SK-N-MC (cell line): ENCODE measurements around the gene DLK2.

Source experiments
- EZH2 ChIP-seq: fragments of 200-600 bp; sonication (generic); IDR thresholded peaks from one replicate; pipeline ENCODE4 v1.6.1; 2017; ENCODE audit warnings: antibody characterized with exemption
- POLR2AphosphoS5 ChIP-seq: IDR thresholded peaks from 2 replicates; pipeline ENCODE4 v1.6.1; 2012; ENCODE audit warnings: mild to moderate bottlenecking, low read depth, low read length, borderline replicate concordance

GRCh38 chr6:43489277-43490072, 34.1 kb upstream of the DLK2 start:
- TF ChIP-seq EZH2 (no peak), POLR2AphosphoS5 (no peak)
